HepG2 (cell line): ENCODE results near the gene TRNT1. TPM values are rescaled to one million over a fixed set of nuclear protein-coding genes. Genes with fewer than 3 reads are reported as not detected.

Source experiments
- ATAC-seq: fragments of 200-7000 bp; cut with Tn5 transposase; 3 replicates; pipeline ENCODE4 v1.9.1; 2020; ENCODE audit warnings: mild to moderate bottlenecking, moderate library complexity
- BruUV-seq: library from RNA; stranded (reverse); fragments of 400-500 nt; replicated peaks from 2 replicates; lab custom pipeline; 2021; lab: Mats Ljungman, UMichigan
- CTCF ChIA-PET: fragments of 300-600 bp; formaldehyde crosslinking; extraction: SDS; loops from one replicate; lab custom pipeline; 2021; ENCODE audit warnings: low total read pairs, inconsistent platforms, low intra/inter-chr PET ratio; lab: Yijun Ruan, JAX
- POLR2A ChIA-PET: fragments of 350-600 bp; sonication (Branson Sonifier 250); formaldehyde crosslinking; loops from one replicate; lab custom pipeline; 2020; ENCODE audit warnings: antibody characterized with exemption, inconsistent platforms; lab: Yijun Ruan, JAX
- DNase-seq: peaks from one replicate; pipeline ENCODE4 v3.0.0-alpha.2; 2015; ENCODE audit warnings: low spot score
- FAIRE-seq: peaks from 3 replicates; lab custom pipeline; 2011; peaks lifted over from hg19 to GRCh38; lab: Jason Lieb, UNC
- H2AFZ ChIP-seq: one replicate; pipeline ENCODE4 v1.6.1; 2011; ENCODE audit warnings: low read length, inconsistent platforms
- H3K27ac ChIP-seq: fragments of 300-600 bp; 3 replicates; pipeline ENCODE4 v1.8.0; 2011; ENCODE audit warnings: mixed run types, mild to moderate bottlenecking, mixed read lengths, low read length, inconsistent platforms; ENCODE audit not compliant: insufficient read depth; ENCODE audit errors: extremely low read length
- H3K27me3 ChIP-seq, 2 experiments: fragments of 200-600 bp in 1 of 2; 2 replicates in 1 of 2; 3 replicates in 1 of 2; pipeline versions ENCODE4 v1.6.0 to v1.8.0; 2011; ENCODE audit warnings: low read length in 2 of 2, mild to moderate bottlenecking in 2 of 2, moderate library complexity in 2 of 2, inconsistent platforms in 1 of 2; ENCODE audit not compliant: insufficient read depth in 2 of 2, control insufficient read depth in 1 of 2
- H3K36me3 ChIP-seq, 2 experiments: fragments of 200-600 bp in 1 of 2; replicated peaks in 1 of 2; 2 replicates in 1 of 2; 3 replicates in 1 of 2; pipeline versions ENCODE4 v1.5.1 to v1.8.0; 2011; ENCODE audit warnings: low read length in 2 of 2, inconsistent platforms in 1 of 2; ENCODE audit not compliant: insufficient read depth in 2 of 2, control insufficient read depth in 1 of 2
- H3K4me1 ChIP-seq: 2 replicates; pipeline ENCODE4 v1.5.1; 2012; ENCODE audit warnings: low read length, inconsistent platforms; ENCODE audit not compliant: insufficient read depth
- H3K4me2 ChIP-seq: 2 replicates; pipeline ENCODE4 v1.6.0; 2011; ENCODE audit warnings: low read depth, low read length, inconsistent platforms
- H3K4me3 ChIP-seq, 3 experiments: fragments of 200-600 bp in 1 of 3; sonication (generic), shearing (Covaris generic) in 1 of 3; replicated peaks in 1 of 3; 2 replicates each; pipeline ENCODE4 v1.5.1; 2011 to 2016; ENCODE audit warnings: low read length in 3 of 3, inconsistent platforms in 2 of 3, low read depth in 2 of 3, mild to moderate bottlenecking in 2 of 3, control low read depth in 1 of 3, mixed read lengths in 1 of 3; ENCODE audit not compliant: insufficient read depth in 1 of 3
- H3K79me2 ChIP-seq: one replicate; pipeline ENCODE4 v1.6.1; 2011; ENCODE audit warnings: low read length, inconsistent platforms; ENCODE audit not compliant: insufficient read depth
- H3K9ac ChIP-seq: 2 replicates; pipeline ENCODE4 v1.6.0; 2011; ENCODE audit warnings: mild to moderate bottlenecking, low read depth, low read length, inconsistent platforms; ENCODE audit not compliant: insufficient read depth
- H3K9me3 ChIP-seq: 2 replicates; pipeline ENCODE4 v1.5.1; 2012; ENCODE audit warnings: mild to moderate bottlenecking, low read length
- H4K20me1 ChIP-seq: 2 replicates; pipeline ENCODE4 v1.6.0; 2011; ENCODE audit warnings: inconsistent platforms, mild to moderate bottlenecking, low read length, moderate library complexity; ENCODE audit not compliant: insufficient read depth
- AGO2 ChIP-seq: fragments of 200-400 bp; formaldehyde crosslinking; optimal IDR thresholded peaks from 2 replicates; pipeline ENCODE3; 2017; ENCODE audit warnings: mild to moderate bottlenecking, low read depth, low read length, moderate library complexity
- FLYWCH1 ChIP-seq: sonication (generic); formaldehyde crosslinking; IDR thresholded peaks from 2 replicates; pipeline ENCODE4 v1.8.1; 2023; ENCODE audit warnings: mild to moderate bottlenecking, missing genetic modification reagents
- FOXO4 ChIP-seq: sonication (generic); formaldehyde crosslinking; conservative IDR thresholded peaks from 2 replicates; pipeline ENCODE4 v1.8.1; 2023; ENCODE audit warnings: missing genetic modification reagents
- FOXP4 ChIP-seq: sonication (generic); formaldehyde crosslinking; IDR thresholded peaks from 2 replicates; pipeline ENCODE4 v1.4.0; 2020; ENCODE audit warnings: missing genetic modification reagents
- MIER2 ChIP-seq: IDR thresholded peaks from 2 replicates; pipeline ENCODE4 v1.6.1; 2016; ENCODE audit warnings: missing biosample characterization, missing genetic modification reagents
- MTERF4 ChIP-seq: sonication (generic); formaldehyde crosslinking; IDR thresholded peaks from 2 replicates; pipeline ENCODE4 v1.8.0; 2023; ENCODE audit warnings: mild to moderate bottlenecking, missing genetic modification reagents
- MYNN ChIP-seq: sonication (generic); formaldehyde crosslinking; IDR thresholded peaks from 2 replicates; pipeline ENCODE4 v1.4.0; 2020; ENCODE audit warnings: mild to moderate bottlenecking, low read depth, missing genetic modification reagents
- NR2F1 ChIP-seq, 2 experiments: fragments of 450-650 bp in 1 of 2; formaldehyde crosslinking in 1 of 2; IDR thresholded peaks; 2 replicates each; pipeline versions ENCODE4 v1.5.0 to v1.6.1; 2016 to 2020; ENCODE audit warnings: mild to moderate bottlenecking in 1 of 2, missing compliant biosample characterization in 1 of 2, missing genetic modification reagents in 1 of 2, moderate library complexity in 1 of 2
- SRF ChIP-seq: IDR thresholded peaks from 2 replicates; pipeline ENCODE4 v1.6.1; 2011; ENCODE audit warnings: mild to moderate bottlenecking, low read depth, low read length, moderate library complexity
- TBX3 ChIP-seq: fragments of 450-650 bp; IDR thresholded peaks from 2 replicates; pipeline ENCODE4 v1.6.1; 2017; ENCODE audit warnings: antibody characterized with exemption, mild to moderate bottlenecking, inconsistent platforms, borderline replicate concordance
- TSC22D2 ChIP-seq: sonication (generic); formaldehyde crosslinking; IDR thresholded peaks from 2 replicates; pipeline ENCODE4 v1.5.1; 2020; ENCODE audit warnings: missing genetic modification reagents, mild to moderate bottlenecking, borderline replicate concordance
- XBP1 ChIP-seq: sonication (generic); formaldehyde crosslinking; IDR thresholded peaks from 2 replicates; pipeline ENCODE4 v1.5.0; 2020; ENCODE audit warnings: missing genetic modification reagents
- ZMAT5 ChIP-seq: sonication (generic); formaldehyde crosslinking; IDR thresholded peaks from 2 replicates; pipeline ENCODE4 v1.5.0; 2020; ENCODE audit warnings: mild to moderate bottlenecking, low read depth, missing genetic modification reagents, borderline replicate concordance
- ZNF138 ChIP-seq: sonication (generic); formaldehyde crosslinking; IDR thresholded peaks from 2 replicates; pipeline ENCODE4 v1.5.0; 2020; ENCODE audit warnings: mild to moderate bottlenecking, low read depth, missing genetic modification reagents
- ZNF225 ChIP-seq: sonication (generic); formaldehyde crosslinking; IDR thresholded peaks from 2 replicates; pipeline ENCODE4 v1.4.0; 2020; ENCODE audit warnings: mild to moderate bottlenecking, missing genetic modification reagents
- ZNF557 ChIP-seq: sonication (generic); formaldehyde crosslinking; IDR thresholded peaks from 2 replicates; pipeline ENCODE4 v1.4.0; 2020; ENCODE audit warnings: missing genetic modification reagents
- WGBS: methylation state at CpG from one replicate; pipeline ENCODE4 v1.1.6; 2017; ENCODE audit warnings: low lambda C conversion rate; 5-methylcytosine and 5-hydroxymethylcytosine counted together
- in situ Hi-C: cut with HindIII; loops from 2 replicates; pipeline ENCODE4 v1.10.0; 2017; ENCODE audit warnings: low pct_unique_long_range_greater_than_20kb; ENCODE audit not compliant: extremely low pct_ligation_motif_present
- intact Hi-C: fragments of 100-400 bp; cut with micrococcal nuclease; formaldehyde crosslinking; loops from one replicate; pipeline ENCODE4 v1.10.0; 2022; ENCODE audit not compliant: unreplicated experiment
- polyA plus RNA-seq, 8 experiments: library from polyadenylated mRNA; depleted of rRNA in 3 of 8; stranded (reverse) in 7 of 8; unstranded in 1 of 8; fragments of >200 nt; fragmentation: Illumina TruSeq in 4 of 8; extraction: Trizol in 4 of 8; gene quantifications; 2 replicates each; pipeline versions ENCODE4 v1.2.1 to v1.2.3, GENCODE V29; 2011 to 2016; ENCODE audit warnings: low read depth in 4 of 8, missing spikeins in 1 of 8, mixed read lengths in 1 of 8; ENCODE audit not compliant: insufficient read depth in 1 of 8
- total RNA-seq, 5 experiments: library from RNA; depleted of rRNA; stranded (reverse); fragments of >200 nt; fragmentation: Illumina TruSeq; extraction: Trizol; gene quantifications; 2 replicates each; pipeline ENCODE4 v1.2.3, GENCODE V29; 2016; ENCODE audit warnings: low read depth in 1 of 5

The TRNT1 gene
- total and polyA plus RNA-seq, 2 of the 13 experiments (the other 11 are each of a cell fraction or from before 2014, with no cell fraction given), result 9.4 to 27.7 TPM

- TF ChIP-seq FOXP4 (CRISPR knock-in tag), result no peak
- TF ChIP-seq XBP1 (CRISPR knock-in tag), result no peak
These were observed 41.0 kb upstream of the TRNT1 start (continued) for GRCh38 chr3:3085782-3086181.

- in situ Hi-C loops (no loop called here), intact Hi-C loops (no loop called here)
- DNase-seq (no peak), ATAC-seq (no peak), FAIRE-seq (no peak)
- no TSS peak for BruUV-seq
- no peaks in the 10 kb centered on the region for H3K79me2 ChIP-seq
- H3K27me3 ChIP-seq, result 0 out of 5 replicates have a peak, but pooled peaks cover 0 to 7% of the 10 kb centered on the region in 2 experiments
- no peaks in the 10 kb centered on the region for H3K36me3 ChIP-seq
- POLR2A ChIA-PET, result no interaction called here
- TF ChIP-seq FLYWCH1 (CRISPR knock-in tag) (no peak), NR2F1 (CRISPR knock-in tag; IDR thresholded peaks at IDR 0.05) (no peak), MIER2 (CRISPR knock-in tag) (no peak), FOXO4 (CRISPR knock-in tag) (no peak), ZNF138 (CRISPR knock-in tag) (no peak), MYNN (no peak), ZNF225 (CRISPR knock-in tag) (no peak), SRF (no peak), TBX3 (no peak), ZMAT5 (no peak), ZNF557 (no peak), MTERF4 (CRISPR knock-in tag) (no peak), TSC22D2 (CRISPR knock-in tag) (no peak), AGO2 (no peak)
- no peaks in the 10 kb centered on the region for H3K4me1 ChIP-seq
- no peak overlapping the region for H3K9ac ChIP-seq
- no peak overlapping the region for H3K4me2 ChIP-seq
- H3K27ac ChIP-seq, result no peak overlapping the region
- no peak overlapping the region for H2AFZ ChIP-seq
- CTCF ChIA-PET, result no interaction called here
- H3K4me3 ChIP-seq, result no peak overlapping the region
- 2% methylated on average over 6 of the region's 6 CpGs for WGBS
- 0 out of 2 replicates have a peak, but pooled peaks cover 2% of the 10 kb centered on the region for H4K20me1 ChIP-seq
- H3K9me3 ChIP-seq, result no peaks in the 10 kb centered on the region
These were observed 40.5 kb upstream of the TRNT1 start for GRCh38 chr3:3086239-3086638.
